Measurements from ENCODE around the gene CFAP300.
A peak's percentile ranks its signal among the peaks of the same experiment; 100 is the strongest.

The CFAP300 gene

GRCh38 chr11:102108734-102109440, 61.6 kb downstream of the CFAP300 start:
- H3K27me3 Mint-ChIP-seq = peaks cover 59% of the 10 kb centered on the region
- peaks cover 4% of the 10 kb centered on the region for H3K36me3 Mint-ChIP-seq
- H3K4me3 Mint-ChIP-seq = peak overlapping the region; percentile 33
- CTCF ChIA-PET = no interaction called here
- no peak for DNase-seq
- no peaks in the 10 kb centered on the region for H3K9me3 Mint-ChIP-seq
- H3K4me1 Mint-ChIP-seq = peaks cover 17% of the 10 kb centered on the region
- H3K27ac Mint-ChIP-seq = no peak overlapping the region

- Mint-ChIP-seq H3K27me3 (peaks cover 65% of the 10 kb centered on the region), H3K27ac (peak within 1 kb of the TSS; percentile 52), H3K9me3 (no peaks in the 10 kb centered on the region), H3K36me3 (peaks cover 4% of the 10 kb centered on the region), H3K4me1 (peaks cover 17% of the 10 kb centered on the region), H3K4me3 (peak within 1 kb of the TSS; percentile 91)
- DNase-seq = peak; percentile 75
- CTCF ChIA-PET = no interaction called here
Measured at GRCh38 chr11:102109896-102110760, 62.9 kb downstream of the CFAP300 start, which contains the start of gene YAP1. TSS of gene YAP1 (plus strand) at chr11:102110447. CDS start at chr11:102110849, 402 bp downstream.

GRCh38 chr11:102110761-102111010, 63.4 kb downstream of the CFAP300 start:
- no peak overlapping the region for H3K27ac Mint-ChIP-seq
- CTCF ChIA-PET = no interaction called here
- peaks cover 17% of the 10 kb centered on the region for H3K4me1 Mint-ChIP-seq
- no peaks in the 10 kb centered on the region for H3K9me3 Mint-ChIP-seq
- no peak overlapping the region for H3K4me3 Mint-ChIP-seq
- DNase-seq = no peak
- peaks cover 71% of the 10 kb centered on the region for H3K27me3 Mint-ChIP-seq
- H3K36me3 Mint-ChIP-seq = peaks cover 4% of the 10 kb centered on the region

- peaks cover 73% of the 10 kb centered on the region for H3K27me3 Mint-ChIP-seq
- H3K27ac Mint-ChIP-seq = no peak overlapping the region
- H3K4me3 Mint-ChIP-seq = peak overlapping the region; percentile 66
- peak; percentile 34 for DNase-seq
- H3K9me3 Mint-ChIP-seq = no peaks in the 10 kb centered on the region
- H3K36me3 Mint-ChIP-seq = peaks cover 4% of the 10 kb centered on the region
- CTCF ChIA-PET = no interaction called here
- H3K4me1 Mint-ChIP-seq = peaks cover 17% of the 10 kb centered on the region
Measured at GRCh38 chr11:102111011-102111786, 64.0 kb downstream of the CFAP300 start.

- CTCF ChIA-PET = no interaction called here
- H3K4me3 Mint-ChIP-seq = peak overlapping the region; percentile 66
- DNase-seq = peak; percentile 33
- no peaks in the 10 kb centered on the region for H3K9me3 Mint-ChIP-seq
- H3K4me1 Mint-ChIP-seq = peaks cover 17% of the 10 kb centered on the region
- H3K27ac Mint-ChIP-seq = no peak overlapping the region
- peaks cover 4% of the 10 kb centered on the region for H3K36me3 Mint-ChIP-seq
- H3K27me3 Mint-ChIP-seq = peaks cover 77% of the 10 kb centered on the region
Measured at GRCh38 chr11:102111787-102112508, 64.7 kb downstream of the CFAP300 start.

- no peak overlapping the region for H3K4me3 Mint-ChIP-seq
- peaks cover 20% of the 10 kb centered on the region for H3K4me1 Mint-ChIP-seq
- no peak overlapping the region for H3K27ac Mint-ChIP-seq
- peaks cover 72% of the 10 kb centered on the region for H3K27me3 Mint-ChIP-seq
- no peaks in the 10 kb centered on the region for H3K9me3 Mint-ChIP-seq
- H3K36me3 Mint-ChIP-seq = peaks cover 4% of the 10 kb centered on the region
- CTCF ChIA-PET = no interaction called here
- DNase-seq = no peak
Measured at GRCh38 chr11:102112509-102112821, 65.2 kb downstream of the CFAP300 start.

GRCh38 chr11:102114032-102114431, 66.8 kb downstream of the CFAP300 start:
- Mint-ChIP-seq H3K9me3 (no peaks in the 10 kb centered on the region), H3K27ac (no peak overlapping the region), H3K4me3 (no peak overlapping the region), H3K36me3 (peaks cover 4% of the 10 kb centered on the region), H3K4me1 (peaks cover 23% of the 10 kb centered on the region), H3K27me3 (peaks cover 61% of the 10 kb centered on the region)
- CTCF ChIA-PET = no interaction called here
- DNase-seq = no peak

- CTCF ChIA-PET = no interaction called here
- no peak for DNase-seq
- Mint-ChIP-seq H3K27ac (no peak overlapping the region), H3K4me3 (no peak overlapping the region), H3K36me3 (peaks cover 3% of the 10 kb centered on the region), H3K9me3 (no peaks in the 10 kb centered on the region), H3K4me1 (peaks cover 14% of the 10 kb centered on the region), H3K27me3 (peaks cover 49% of the 10 kb centered on the region)
Measured at GRCh38 chr11:102115557-102115956, 68.3 kb downstream of the CFAP300 start.

GRCh38 chr11:102116453-102117205, 69.4 kb downstream of the CFAP300 start:
- no peak for DNase-seq
- H3K27me3 Mint-ChIP-seq = peaks cover 39% of the 10 kb centered on the region
- peaks cover 3% of the 10 kb centered on the region for H3K36me3 Mint-ChIP-seq
- CTCF ChIA-PET = no interaction called here
- no peak overlapping the region for H3K4me3 Mint-ChIP-seq
- H3K27ac Mint-ChIP-seq = no peak overlapping the region
- H3K4me1 Mint-ChIP-seq = peaks cover 13% of the 10 kb centered on the region
- no peaks in the 10 kb centered on the region for H3K9me3 Mint-ChIP-seq

GRCh38 chr11:102117472-102118113, 70.4 kb downstream of the CFAP300 start:
- H3K36me3 Mint-ChIP-seq = no peaks in the 10 kb centered on the region
- CTCF ChIA-PET = no interaction called here
- DNase-seq = no peak
- H3K9me3 Mint-ChIP-seq = no peaks in the 10 kb centered on the region
- H3K4me1 Mint-ChIP-seq = peaks cover 5% of the 10 kb centered on the region
- H3K27me3 Mint-ChIP-seq = peaks cover 30% of the 10 kb centered on the region
- H3K27ac Mint-ChIP-seq = no peak overlapping the region
- no peak overlapping the region for H3K4me3 Mint-ChIP-seq

GRCh38 chr11:102118937-102119336, 71.7 kb downstream of the CFAP300 start:
- peaks cover 23% of the 10 kb centered on the region for H3K27me3 Mint-ChIP-seq
- H3K4me3 Mint-ChIP-seq = no peak overlapping the region

GRCh38 chr11:102119997-102120396, 72.8 kb downstream of the CFAP300 start:
- no peak overlapping the region for H3K4me3 Mint-ChIP-seq
- DNase-seq = no peak
- peaks cover 5% of the 10 kb centered on the region for H3K4me1 Mint-ChIP-seq
- CTCF ChIA-PET = no interaction called here
- no peak overlapping the region for H3K27ac Mint-ChIP-seq
- H3K27me3 Mint-ChIP-seq = peaks cover 19% of the 10 kb centered on the region
- no peaks in the 10 kb centered on the region for H3K36me3 Mint-ChIP-seq
- H3K9me3 Mint-ChIP-seq = no peaks in the 10 kb centered on the region

More at GRCh38 chr11:102118937-102119336, 71.7 kb downstream of the CFAP300 start:
- peaks cover 5% of the 10 kb centered on the region for H3K4me1 Mint-ChIP-seq
- no peak overlapping the region for H3K27ac Mint-ChIP-seq
- no peaks in the 10 kb centered on the region for H3K36me3 Mint-ChIP-seq
- DNase-seq = no peak
- H3K9me3 Mint-ChIP-seq = no peaks in the 10 kb centered on the region
- CTCF ChIA-PET = no interaction called here

GRCh38 chr11:102120437-102120973, 73.3 kb downstream of the CFAP300 start:
- peaks cover 5% of the 10 kb centered on the region for H3K4me1 Mint-ChIP-seq
- H3K4me3 Mint-ChIP-seq = no peak overlapping the region
- CTCF ChIA-PET = no interaction called here

More at GRCh38 chr11:102120437-102120973, 73.3 kb downstream of the CFAP300 start:
- Mint-ChIP-seq H3K36me3 (no peaks in the 10 kb centered on the region), H3K9me3 (no peaks in the 10 kb centered on the region), H3K27me3 (peaks cover 14% of the 10 kb centered on the region), H3K27ac (no peak overlapping the region)
- DNase-seq = no peak
